ENCODE results near the gene NCEH1. TPM values are rescaled to one million over a fixed set of nuclear protein-coding genes. Genes with fewer than 3 reads are reported as not detected.

Gene NCEH1
- total RNA-seq, 1 experiment from 2014 or later, result 4.5 TPM

- Mint-ChIP-seq H3K36me3 (no peaks in the 10 kb centered on the region), H3K4me3 (no peak overlapping the region), H3K9me3 (peaks cover 8% of the 10 kb centered on the region; the same call in 1 of the 2 replicates), H3K27me3 (ENCODE audit: low read depth) (no peaks in the 10 kb centered on the region), H3K4me1 (peaks cover 6% of the 10 kb centered on the region), H3K27ac (no peak overlapping the region)
- ChIA-PET POLR2A (no interaction called here), CTCF (interaction anchor here (0.6 to 1.3 kb wide), 4 partner anchors 17 to 195 kb away, joined by 3 to 7 read pairs (median 4); no protein-coding TSS in a partner anchor)
- DNase-seq (ENCODE audit: low spot score) (no peak), ATAC-seq (no peak)
- TF ChIP-seq NFATC4 (CRISPR knock-in tag; IDR thresholded peaks at IDR 0.05) (no peak), CBFB (CRISPR knock-in tag; IDR thresholded peaks at IDR 0.05; ENCODE audit: low read depth) (no peak), MYBL2 (CRISPR knock-in tag; IDR thresholded peaks at IDR 0.05) (no peak), CREB1 (CRISPR knock-in tag; IDR thresholded peaks at IDR 0.05) (no peak), ATF6 (CRISPR knock-in tag; IDR thresholded peaks at IDR 0.05) (no peak), KAT7 (CRISPR knock-in tag; IDR thresholded peaks at IDR 0.05; ENCODE audit: borderline replicate concordance) (no peak)
- TF ChIP-seq, protein P1, sequence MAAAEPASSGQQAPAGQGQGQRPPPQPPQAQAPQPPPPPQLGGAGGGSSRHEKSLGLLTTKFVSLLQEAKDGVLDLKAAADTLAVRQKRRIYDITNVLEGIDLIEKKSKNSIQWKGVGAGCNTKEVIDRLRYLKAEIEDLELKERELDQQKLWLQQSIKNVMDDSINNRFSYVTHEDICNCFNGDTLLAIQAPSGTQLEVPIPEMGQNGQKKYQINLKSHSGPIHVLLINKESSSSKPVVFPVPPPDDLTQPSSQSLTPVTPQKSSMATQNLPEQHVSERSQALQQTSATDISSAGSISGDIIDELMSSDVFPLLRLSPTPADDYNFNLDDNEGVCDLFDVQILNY (CRISPR knock-in tag; IDR thresholded peaks at IDR 0.05), result no peak
- TF ChIP-seq, protein P2, sequence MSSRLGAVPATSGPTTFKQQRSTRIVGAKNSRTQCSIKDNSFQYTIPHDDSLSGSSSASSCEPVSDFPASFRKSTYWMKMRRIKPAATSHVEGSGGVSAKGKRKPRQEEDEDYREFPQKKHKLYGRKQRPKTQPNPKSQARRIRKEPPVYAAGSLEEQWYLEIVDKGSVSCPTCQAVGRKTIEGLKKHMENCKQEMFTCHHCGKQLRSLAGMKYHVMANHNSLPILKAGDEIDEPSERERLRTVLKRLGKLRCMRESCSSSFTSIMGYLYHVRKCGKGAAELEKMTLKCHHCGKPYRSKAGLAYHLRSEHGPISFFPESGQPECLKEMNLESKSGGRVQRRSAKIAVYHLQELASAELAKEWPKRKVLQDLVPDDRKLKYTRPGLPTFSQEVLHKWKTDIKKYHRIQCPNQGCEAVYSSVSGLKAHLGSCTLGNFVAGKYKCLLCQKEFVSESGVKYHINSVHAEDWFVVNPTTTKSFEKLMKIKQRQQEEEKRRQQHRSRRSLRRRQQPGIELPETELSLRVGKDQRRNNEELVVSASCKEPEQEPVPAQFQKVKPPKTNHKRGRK (CRISPR knock-in tag; IDR thresholded peaks at IDR 0.05; ENCODE audit: borderline replicate concordance), result no peak
- TF ChIP-seq, protein P3, sequence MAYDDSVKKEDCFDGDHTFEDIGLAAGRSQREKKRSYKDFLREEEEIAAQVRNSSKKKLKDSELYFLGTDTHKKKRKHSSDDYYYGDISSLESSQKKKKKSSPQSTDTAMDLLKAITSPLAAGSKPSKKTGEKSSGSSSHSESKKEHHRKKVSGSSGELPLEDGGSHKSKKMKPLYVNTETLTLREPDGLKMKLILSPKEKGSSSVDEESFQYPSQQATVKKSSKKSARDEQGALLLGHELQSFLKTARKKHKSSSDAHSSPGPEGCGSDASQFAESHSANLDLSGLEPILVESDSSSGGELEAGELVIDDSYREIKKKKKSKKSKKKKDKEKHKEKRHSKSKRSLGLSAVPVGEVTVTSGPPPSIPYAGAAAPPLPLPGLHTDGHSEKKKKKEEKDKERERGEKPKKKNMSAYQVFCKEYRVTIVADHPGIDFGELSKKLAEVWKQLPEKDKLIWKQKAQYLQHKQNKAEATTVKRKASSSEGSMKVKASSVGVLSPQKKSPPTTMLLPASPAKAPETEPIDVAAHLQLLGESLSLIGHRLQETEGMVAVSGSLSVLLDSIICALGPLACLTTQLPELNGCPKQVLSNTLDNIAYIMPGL (CRISPR knock-in tag; IDR thresholded peaks at IDR 0.05), result no peak
- TF ChIP-seq, protein P4, sequence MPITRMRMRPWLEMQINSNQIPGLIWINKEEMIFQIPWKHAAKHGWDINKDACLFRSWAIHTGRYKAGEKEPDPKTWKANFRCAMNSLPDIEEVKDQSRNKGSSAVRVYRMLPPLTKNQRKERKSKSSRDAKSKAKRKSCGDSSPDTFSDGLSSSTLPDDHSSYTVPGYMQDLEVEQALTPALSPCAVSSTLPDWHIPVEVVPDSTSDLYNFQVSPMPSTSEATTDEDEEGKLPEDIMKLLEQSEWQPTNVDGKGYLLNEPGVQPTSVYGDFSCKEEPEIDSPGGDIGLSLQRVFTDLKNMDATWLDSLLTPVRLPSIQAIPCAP (CRISPR knock-in tag; IDR thresholded peaks at IDR 0.05), result no peak
Measured at GRCh38 chr3:172656602-172657001, 54.3 kb downstream of the NCEH1 start.

GRCh38 chr3:172655388-172655787 is 55.5 kb downstream of the NCEH1 start:
- no peaks in the 10 kb centered on the region for H3K27me3 Mint-ChIP-seq (ENCODE audit: low read depth)
- no peak for ATAC-seq
- TF ChIP-seq FOXJ3 (CRISPR knock-in tag; IDR thresholded peaks at IDR 0.05; ENCODE audit: borderline replicate concordance) (no peak), ZNF121 (CRISPR knock-in tag; IDR thresholded peaks at IDR 0.05) (no peak), IRF2 (CRISPR knock-in tag; IDR thresholded peaks at IDR 0.05; ENCODE audit: borderline replicate concordance, low read depth) (no peak), TEAD4 (CRISPR knock-in tag; IDR thresholded peaks at IDR 0.05) (no peak), ZBTB21 (CRISPR knock-in tag; IDR thresholded peaks at IDR 0.05; ENCODE audit: borderline replicate concordance) (no peak), ZNF423 (CRISPR knock-in tag; IDR thresholded peaks at IDR 0.05) (no peak)
- TF ChIP-seq, protein P5, sequence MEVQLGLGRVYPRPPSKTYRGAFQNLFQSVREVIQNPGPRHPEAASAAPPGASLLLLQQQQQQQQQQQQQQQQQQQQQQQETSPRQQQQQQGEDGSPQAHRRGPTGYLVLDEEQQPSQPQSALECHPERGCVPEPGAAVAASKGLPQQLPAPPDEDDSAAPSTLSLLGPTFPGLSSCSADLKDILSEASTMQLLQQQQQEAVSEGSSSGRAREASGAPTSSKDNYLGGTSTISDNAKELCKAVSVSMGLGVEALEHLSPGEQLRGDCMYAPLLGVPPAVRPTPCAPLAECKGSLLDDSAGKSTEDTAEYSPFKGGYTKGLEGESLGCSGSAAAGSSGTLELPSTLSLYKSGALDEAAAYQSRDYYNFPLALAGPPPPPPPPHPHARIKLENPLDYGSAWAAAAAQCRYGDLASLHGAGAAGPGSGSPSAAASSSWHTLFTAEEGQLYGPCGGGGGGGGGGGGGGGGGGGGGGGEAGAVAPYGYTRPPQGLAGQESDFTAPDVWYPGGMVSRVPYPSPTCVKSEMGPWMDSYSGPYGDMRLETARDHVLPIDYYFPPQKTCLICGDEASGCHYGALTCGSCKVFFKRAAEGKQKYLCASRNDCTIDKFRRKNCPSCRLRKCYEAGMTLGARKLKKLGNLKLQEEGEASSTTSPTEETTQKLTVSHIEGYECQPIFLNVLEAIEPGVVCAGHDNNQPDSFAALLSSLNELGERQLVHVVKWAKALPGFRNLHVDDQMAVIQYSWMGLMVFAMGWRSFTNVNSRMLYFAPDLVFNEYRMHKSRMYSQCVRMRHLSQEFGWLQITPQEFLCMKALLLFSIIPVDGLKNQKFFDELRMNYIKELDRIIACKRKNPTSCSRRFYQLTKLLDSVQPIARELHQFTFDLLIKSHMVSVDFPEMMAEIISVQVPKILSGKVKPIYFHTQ (CRISPR knock-in tag; IDR thresholded peaks at IDR 0.05), result no peak
- TF ChIP-seq, protein P6, sequence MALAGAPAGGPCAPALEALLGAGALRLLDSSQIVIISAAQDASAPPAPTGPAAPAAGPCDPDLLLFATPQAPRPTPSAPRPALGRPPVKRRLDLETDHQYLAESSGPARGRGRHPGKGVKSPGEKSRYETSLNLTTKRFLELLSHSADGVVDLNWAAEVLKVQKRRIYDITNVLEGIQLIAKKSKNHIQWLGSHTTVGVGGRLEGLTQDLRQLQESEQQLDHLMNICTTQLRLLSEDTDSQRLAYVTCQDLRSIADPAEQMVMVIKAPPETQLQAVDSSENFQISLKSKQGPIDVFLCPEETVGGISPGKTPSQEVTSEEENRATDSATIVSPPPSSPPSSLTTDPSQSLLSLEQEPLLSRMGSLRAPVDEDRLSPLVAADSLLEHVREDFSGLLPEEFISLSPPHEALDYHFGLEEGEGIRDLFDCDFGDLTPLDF (CRISPR knock-in tag; IDR thresholded peaks at IDR 0.05), result no peak
- TF ChIP-seq, protein P7, sequence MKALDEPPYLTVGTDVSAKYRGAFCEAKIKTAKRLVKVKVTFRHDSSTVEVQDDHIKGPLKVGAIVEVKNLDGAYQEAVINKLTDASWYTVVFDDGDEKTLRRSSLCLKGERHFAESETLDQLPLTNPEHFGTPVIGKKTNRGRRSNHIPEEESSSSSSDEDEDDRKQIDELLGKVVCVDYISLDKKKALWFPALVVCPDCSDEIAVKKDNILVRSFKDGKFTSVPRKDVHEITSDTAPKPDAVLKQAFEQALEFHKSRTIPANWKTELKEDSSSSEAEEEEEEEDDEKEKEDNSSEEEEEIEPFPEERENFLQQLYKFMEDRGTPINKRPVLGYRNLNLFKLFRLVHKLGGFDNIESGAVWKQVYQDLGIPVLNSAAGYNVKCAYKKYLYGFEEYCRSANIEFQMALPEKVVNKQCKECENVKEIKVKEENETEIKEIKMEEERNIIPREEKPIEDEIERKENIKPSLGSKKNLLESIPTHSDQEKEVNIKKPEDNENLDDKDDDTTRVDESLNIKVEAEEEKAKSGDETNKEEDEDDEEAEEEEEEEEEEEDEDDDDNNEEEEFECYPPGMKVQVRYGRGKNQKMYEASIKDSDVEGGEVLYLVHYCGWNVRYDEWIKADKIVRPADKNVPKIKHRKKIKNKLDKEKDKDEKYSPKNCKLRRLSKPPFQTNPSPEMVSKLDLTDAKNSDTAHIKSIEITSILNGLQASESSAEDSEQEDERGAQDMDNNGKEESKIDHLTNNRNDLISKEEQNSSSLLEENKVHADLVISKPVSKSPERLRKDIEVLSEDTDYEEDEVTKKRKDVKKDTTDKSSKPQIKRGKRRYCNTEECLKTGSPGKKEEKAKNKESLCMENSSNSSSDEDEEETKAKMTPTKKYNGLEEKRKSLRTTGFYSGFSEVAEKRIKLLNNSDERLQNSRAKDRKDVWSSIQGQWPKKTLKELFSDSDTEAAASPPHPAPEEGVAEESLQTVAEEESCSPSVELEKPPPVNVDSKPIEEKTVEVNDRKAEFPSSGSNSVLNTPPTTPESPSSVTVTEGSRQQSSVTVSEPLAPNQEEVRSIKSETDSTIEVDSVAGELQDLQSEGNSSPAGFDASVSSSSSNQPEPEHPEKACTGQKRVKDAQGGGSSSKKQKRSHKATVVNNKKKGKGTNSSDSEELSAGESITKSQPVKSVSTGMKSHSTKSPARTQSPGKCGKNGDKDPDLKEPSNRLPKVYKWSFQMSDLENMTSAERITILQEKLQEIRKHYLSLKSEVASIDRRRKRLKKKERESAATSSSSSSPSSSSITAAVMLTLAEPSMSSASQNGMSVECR (CRISPR knock-in tag; IDR thresholded peaks at IDR 0.05; ENCODE audit: borderline replicate concordance), result no peak

More at GRCh38 chr3:172655388-172655787, 55.5 kb downstream of the NCEH1 start:
- no peak for DNase-seq (ENCODE audit: low spot score)
- Mint-ChIP-seq H3K9me3 (peaks cover 1% of the 10 kb centered on the region; the same call in 1 of the 2 replicates), H3K4me3 (no peak overlapping the region), H3K36me3 (no peaks in the 10 kb centered on the region), H3K27ac (no peak overlapping the region), H3K4me1 (peaks cover 12% of the 10 kb centered on the region)
- ChIA-PET POLR2A (no interaction called here), CTCF (interaction anchor here (1.1 kb wide), 1 partner anchor 18 kb away, joined by 5 read pairs; no protein-coding TSS in a partner anchor)
